IPS-11a (cell line): ENCODE data around the gene EMX1.

Experiments used
- H3K4me3 ChIP-seq: one replicate; pipeline ENCODE4 v1.5.1; 2013; ENCODE audit warnings: low read depth, low read length, control low read depth

EMX1 gene

GRCh38 chr2:72924353-72925240, 7.3 kb downstream of the EMX1 start:
- no peak overlapping the region for H3K4me3 ChIP-seq

- H3K4me3 ChIP-seq = no peak overlapping the region
These were observed 8.1 kb downstream of the EMX1 start for GRCh38 chr2:72925328-72925943.

GRCh38 chr2:72926368-72926767, 9.0 kb downstream of the EMX1 start:
- H3K4me3 ChIP-seq = no peak overlapping the region

- H3K4me3 ChIP-seq = no peak overlapping the region
These were observed 9.6 kb downstream of the EMX1 start for GRCh38 chr2:72926811-72927465.

- H3K4me3 ChIP-seq = no peak overlapping the region
These were observed 10.6 kb downstream of the EMX1 start for GRCh38 chr2:72927619-72928550.

GRCh38 chr2:72929010-72929409, 11.7 kb downstream of the EMX1 start:
- H3K4me3 ChIP-seq = no peak overlapping the region

GRCh38 chr2:72931280-72931910, 14.1 kb downstream of the EMX1 start:
- H3K4me3 ChIP-seq = no peak overlapping the region

- H3K4me3 ChIP-seq = no peak overlapping the region
These were observed 14.9 kb downstream of the EMX1 start for GRCh38 chr2:72932045-72932740.

GRCh38 chr2:72932805-72933204, 15.5 kb downstream of the EMX1 start:
- H3K4me3 ChIP-seq = no peak overlapping the region

- no peak overlapping the region for H3K4me3 ChIP-seq
These were observed 15.9 kb downstream of the EMX1 start for GRCh38 chr2:72933207-72933606.

GRCh38 chr2:72933646-72934151, 16.4 kb downstream of the EMX1 start:
- no peak overlapping the region for H3K4me3 ChIP-seq

GRCh38 chr2:72934683-72935610, 17.6 kb downstream of the EMX1 start:
- H3K4me3 ChIP-seq = no peak overlapping the region

GRCh38 chr2:72935611-72935957, 18.3 kb downstream of the EMX1 start:
- no peak overlapping the region for H3K4me3 ChIP-seq

GRCh38 chr2:72936660-72937355, 19.5 kb downstream of the EMX1 start:
- H3K4me3 ChIP-seq = no peak overlapping the region

GRCh38 chr2:72937356-72937669, 20.0 kb downstream of the EMX1 start:
- H3K4me3 ChIP-seq = no peak overlapping the region

- H3K4me3 ChIP-seq = no peak overlapping the region
These were observed 21.1 kb downstream of the EMX1 start for GRCh38 chr2:72938455-72938854.

GRCh38 chr2:72940361-72940760, 23.0 kb downstream of the EMX1 start:
- H3K4me3 ChIP-seq = no peak overlapping the region

- no peak overlapping the region for H3K4me3 ChIP-seq
These were observed 23.5 kb downstream of the EMX1 start for GRCh38 chr2:72940786-72941185.
